RWPE2 (cell line): ENCODE results near the gene PRKCH.

ENCODE experiments used
- ATAC-seq: fragments of 200-7000 bp; cut with Tn5 transposase; 3 replicates; pipeline ENCODE4 v1.9.1; 2021; ENCODE audit warnings: low read depth
- DNase-seq: peaks from one replicate; pipeline ENCODE4 v3.0.0-alpha.2; 2020; ENCODE audit warnings: low spot score
- H3K27ac ChIP-seq: fragments of 450-650 bp; 2 replicates; pipeline ENCODE4 v1.5.1; 2017; ENCODE audit warnings: mild to moderate bottlenecking; ENCODE audit not compliant: poor library complexity, severe bottlenecking
- H3K27me3 ChIP-seq: fragments of 250-450 bp; sonication (Bioruptor Pico); 2 replicates; pipeline ENCODE4 v1.5.1; 2021; ENCODE audit warnings: mild to moderate bottlenecking, moderate library complexity; ENCODE audit not compliant: insufficient read depth, poor library complexity, severe bottlenecking
- H3K36me3 ChIP-seq: fragments of 250-450 bp; sonication (Bioruptor Pico); 2 replicates; pipeline ENCODE4 v1.5.1; 2020; ENCODE audit warnings: low read depth, mild to moderate bottlenecking, moderate library complexity
- H3K4me1 ChIP-seq: fragments of 250-450 bp; sonication (Bioruptor Pico); 2 replicates; pipeline ENCODE4 v1.5.1; 2021; ENCODE audit warnings: mild to moderate bottlenecking, moderate library complexity; ENCODE audit not compliant: insufficient read depth, poor library complexity, severe bottlenecking
- H3K4me3 ChIP-seq: fragments of 250-450 bp; sonication (Bioruptor Pico); 2 replicates; pipeline ENCODE4 v1.5.1; 2021; ENCODE audit warnings: mild to moderate bottlenecking, moderate library complexity; ENCODE audit not compliant: severe bottlenecking
- H3K9me3 ChIP-seq: fragments of 250-450 bp; sonication (Bioruptor Pico); 2 replicates; pipeline ENCODE4 v1.5.1; 2021; ENCODE audit warnings: mild to moderate bottlenecking, moderate library complexity; ENCODE audit not compliant: severe bottlenecking
- TF ChIP-seq, protein P1 (sequence below): fragments of 450-650 bp; IDR thresholded peaks from one replicate; pipeline ENCODE4 v1.5.1; 2017; ENCODE audit warnings: mild to moderate bottlenecking, moderate library complexity; ENCODE audit not compliant: poor library complexity, severe bottlenecking

PRKCH gene

DNA sequence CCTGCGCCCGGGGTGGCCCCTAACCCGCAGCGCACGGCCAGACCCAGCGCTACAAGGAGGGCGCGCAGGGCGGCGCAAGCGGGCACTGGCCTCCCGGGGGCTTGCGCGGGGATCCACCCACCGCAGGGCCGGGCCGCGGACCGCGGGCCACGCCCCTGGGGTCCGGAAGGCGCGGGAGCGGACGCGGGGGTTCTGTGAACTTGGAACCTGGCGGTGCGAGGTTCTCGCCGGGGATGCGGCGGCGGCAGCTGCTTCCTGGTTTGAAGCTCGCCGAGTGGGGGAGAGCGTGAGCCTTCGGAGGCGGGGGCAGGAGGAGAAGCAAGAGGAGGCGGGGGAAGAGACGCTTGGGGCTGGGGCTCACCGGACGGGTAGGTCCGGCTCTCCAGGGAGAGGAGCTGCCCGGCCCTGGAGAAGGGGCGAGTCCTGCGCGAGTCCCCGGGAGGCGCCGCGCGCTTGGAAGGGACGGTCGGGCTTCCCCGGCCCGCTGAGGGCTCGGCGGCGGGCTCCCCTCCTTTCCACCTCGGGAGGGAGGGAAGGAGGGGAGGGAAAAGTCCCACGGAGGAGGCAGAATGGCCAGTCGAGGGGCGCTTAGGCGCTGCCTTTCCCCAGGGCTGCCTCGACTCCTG, at the start of gene PRKCH:
Gene PRKCH, plus strand, starts transcription at position 195 of the 626 bp plus-strand sequence. CDS start 523 bp downstream, outside the sequence.
- no peaks in the 10 kb centered on the region for H3K27me3 ChIP-seq
- no peaks in the 10 kb centered on the region for H3K9me3 ChIP-seq
- H3K36me3 ChIP-seq, result peaks cover 12% of the 10 kb centered on the region
- H3K4me3 ChIP-seq, result peak within 1 kb of the TSS; percentile 54
- peak within 1 kb of the TSS; percentile 68 for H3K27ac ChIP-seq
- H3K4me1 ChIP-seq, result peaks cover 10% of the 10 kb centered on the region
- DNase-seq (peak; percentile 88), ATAC-seq (peak; percentile 69)
- TF ChIP-seq, protein P1, sequence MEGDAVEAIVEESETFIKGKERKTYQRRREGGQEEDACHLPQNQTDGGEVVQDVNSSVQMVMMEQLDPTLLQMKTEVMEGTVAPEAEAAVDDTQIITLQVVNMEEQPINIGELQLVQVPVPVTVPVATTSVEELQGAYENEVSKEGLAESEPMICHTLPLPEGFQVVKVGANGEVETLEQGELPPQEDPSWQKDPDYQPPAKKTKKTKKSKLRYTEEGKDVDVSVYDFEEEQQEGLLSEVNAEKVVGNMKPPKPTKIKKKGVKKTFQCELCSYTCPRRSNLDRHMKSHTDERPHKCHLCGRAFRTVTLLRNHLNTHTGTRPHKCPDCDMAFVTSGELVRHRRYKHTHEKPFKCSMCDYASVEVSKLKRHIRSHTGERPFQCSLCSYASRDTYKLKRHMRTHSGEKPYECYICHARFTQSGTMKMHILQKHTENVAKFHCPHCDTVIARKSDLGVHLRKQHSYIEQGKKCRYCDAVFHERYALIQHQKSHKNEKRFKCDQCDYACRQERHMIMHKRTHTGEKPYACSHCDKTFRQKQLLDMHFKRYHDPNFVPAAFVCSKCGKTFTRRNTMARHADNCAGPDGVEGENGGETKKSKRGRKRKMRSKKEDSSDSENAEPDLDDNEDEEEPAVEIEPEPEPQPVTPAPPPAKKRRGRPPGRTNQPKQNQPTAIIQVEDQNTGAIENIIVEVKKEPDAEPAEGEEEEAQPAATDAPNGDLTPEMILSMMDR, result peak; percentile 73

DNA sequence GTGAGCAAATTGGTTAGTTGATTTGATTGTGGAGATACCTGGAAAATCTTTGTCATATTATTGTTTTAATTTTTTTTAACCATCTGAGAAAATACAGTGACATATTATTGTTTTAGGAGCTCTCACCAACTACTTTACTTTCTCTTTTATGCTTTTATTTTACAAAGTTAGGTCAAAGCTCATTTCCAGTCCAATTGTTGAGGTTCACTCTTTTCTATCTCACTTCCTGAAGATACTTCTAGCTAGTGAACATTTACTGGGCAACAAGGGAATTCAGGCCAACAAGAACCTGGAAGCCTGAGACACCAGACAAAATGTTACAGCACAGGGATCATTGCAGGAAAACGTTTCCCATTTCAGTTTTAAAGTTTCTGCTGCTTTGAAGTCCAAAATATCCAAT, 44.1 kb upstream of the PRKCH start:
- TF ChIP-seq, protein P1, result no peak
- Histone ChIP-seq H3K27ac (no peak overlapping the region), H3K4me3 (peak overlapping the region; percentile 64), H3K27me3 (no peaks in the 10 kb centered on the region), H3K9me3 (no peaks in the 10 kb centered on the region), H3K36me3 (peaks cover 13% of the 10 kb centered on the region), H3K4me1 (peaks cover 10% of the 10 kb centered on the region)
- DNase-seq (no peak), ATAC-seq (no peak)

DNA sequence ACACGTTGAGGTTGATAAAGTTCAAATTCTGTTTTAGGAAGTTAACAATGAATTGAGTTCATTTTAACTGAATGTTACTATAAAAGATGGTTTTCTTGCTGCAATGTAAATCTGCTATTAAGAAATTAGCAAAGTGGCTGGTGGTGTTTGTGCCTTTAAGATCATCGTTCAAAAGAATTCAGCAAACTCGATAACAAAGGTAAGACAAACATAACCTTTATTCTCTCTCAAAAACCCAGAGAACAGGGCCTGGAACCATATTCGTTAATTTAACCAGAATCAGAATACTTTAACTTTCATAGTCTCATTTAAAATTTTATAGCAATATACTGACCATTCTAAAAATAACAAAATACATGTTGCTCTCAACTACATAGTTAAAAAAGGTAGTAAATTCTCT, 43.6 kb upstream of the PRKCH start:
- Histone ChIP-seq H3K4me3 (peak overlapping the region; percentile 64), H3K27ac (no peak overlapping the region), H3K27me3 (no peaks in the 10 kb centered on the region)

DNA sequence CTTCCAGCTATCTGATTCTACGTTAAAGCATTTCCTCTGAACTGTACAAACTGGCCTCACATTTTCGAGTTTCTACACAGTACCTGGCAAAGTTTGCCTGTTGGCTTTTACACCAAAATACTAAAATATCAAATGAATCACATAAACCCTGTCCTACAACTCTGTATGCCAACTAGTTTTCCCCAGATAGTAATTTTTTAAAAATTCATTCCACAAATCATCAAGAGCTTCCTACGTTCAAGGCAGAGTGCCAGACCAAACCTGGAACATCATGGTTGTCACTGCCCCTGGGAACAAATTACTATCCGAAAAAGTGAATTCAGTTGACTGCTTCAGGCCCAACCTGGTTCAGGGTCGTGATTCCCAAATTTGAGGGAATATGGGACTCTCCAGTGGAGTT, 42.3 kb upstream of the PRKCH start:
- Histone ChIP-seq H3K4me3 (peak overlapping the region; percentile 64), H3K27ac (peak overlapping the region; percentile 82), H3K27me3 (no peaks in the 10 kb centered on the region), H3K9me3 (no peaks in the 10 kb centered on the region), H3K4me1 (peaks cover 10% of the 10 kb centered on the region), H3K36me3 (peaks cover 13% of the 10 kb centered on the region)
- no peak for ATAC-seq
- TF ChIP-seq, protein P1, result no peak
- DNase-seq, result no peak

More for the DNA sequence above, 43.6 kb upstream of the PRKCH start:
- TF ChIP-seq, protein P1, result no peak
- no peak for DNase-seq
- peaks cover 13% of the 10 kb centered on the region for H3K36me3 ChIP-seq
- no peaks in the 10 kb centered on the region for H3K9me3 ChIP-seq
- H3K4me1 ChIP-seq, result peaks cover 10% of the 10 kb centered on the region
- ATAC-seq, result no peak

DNA sequence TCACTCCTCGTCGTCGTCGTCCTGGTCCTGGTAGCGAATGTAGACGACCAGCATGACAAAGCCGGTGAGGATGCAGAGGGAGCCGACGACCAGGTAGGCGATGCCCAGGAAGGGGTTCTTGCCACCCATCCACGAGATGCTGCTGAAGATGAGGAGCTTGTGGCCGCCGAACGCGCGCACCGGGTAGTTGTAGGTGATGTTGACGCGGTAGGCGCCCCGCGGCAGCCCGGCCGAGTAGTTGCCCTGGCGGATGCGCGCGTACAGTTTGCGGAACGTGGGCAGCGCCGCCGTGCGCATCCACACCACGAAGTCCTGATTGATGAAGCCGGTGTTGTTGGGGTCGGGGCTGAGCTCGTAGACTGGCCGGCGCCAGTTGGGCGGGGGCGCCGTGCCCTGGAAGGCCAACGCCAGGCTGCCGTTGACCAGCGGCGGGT, 41.3 kb upstream of the PRKCH start:
- H3K4me3 ChIP-seq, result peak overlapping the region; percentile 64

More for the DNA sequence above, 41.3 kb upstream of the PRKCH start:
- Histone ChIP-seq H3K27ac (peak overlapping the region; percentile 82), H3K36me3 (peaks cover 13% of the 10 kb centered on the region), H3K9me3 (no peaks in the 10 kb centered on the region), H3K4me1 (peaks cover 12% of the 10 kb centered on the region), H3K27me3 (no peaks in the 10 kb centered on the region)
- TF ChIP-seq, protein P1, result no peak
- ATAC-seq, result peak; percentile 7
- peak; percentile 72 for DNase-seq
